8988T (cell line): ENCODE data around the gene AHCY.
A peak's percentile ranks its signal among the peaks of the same experiment; 100 is the strongest.
"Not testable (repeated sequence)": the region's sequence is repeated elsewhere in the genome, so short reads cannot be mapped to it uniquely, and the experiment has no call there.

Source experiments
- DNase-seq: peaks from one replicate; pipeline ENCODE4 v3.0.0; 2011

Gene AHCY

DNA sequence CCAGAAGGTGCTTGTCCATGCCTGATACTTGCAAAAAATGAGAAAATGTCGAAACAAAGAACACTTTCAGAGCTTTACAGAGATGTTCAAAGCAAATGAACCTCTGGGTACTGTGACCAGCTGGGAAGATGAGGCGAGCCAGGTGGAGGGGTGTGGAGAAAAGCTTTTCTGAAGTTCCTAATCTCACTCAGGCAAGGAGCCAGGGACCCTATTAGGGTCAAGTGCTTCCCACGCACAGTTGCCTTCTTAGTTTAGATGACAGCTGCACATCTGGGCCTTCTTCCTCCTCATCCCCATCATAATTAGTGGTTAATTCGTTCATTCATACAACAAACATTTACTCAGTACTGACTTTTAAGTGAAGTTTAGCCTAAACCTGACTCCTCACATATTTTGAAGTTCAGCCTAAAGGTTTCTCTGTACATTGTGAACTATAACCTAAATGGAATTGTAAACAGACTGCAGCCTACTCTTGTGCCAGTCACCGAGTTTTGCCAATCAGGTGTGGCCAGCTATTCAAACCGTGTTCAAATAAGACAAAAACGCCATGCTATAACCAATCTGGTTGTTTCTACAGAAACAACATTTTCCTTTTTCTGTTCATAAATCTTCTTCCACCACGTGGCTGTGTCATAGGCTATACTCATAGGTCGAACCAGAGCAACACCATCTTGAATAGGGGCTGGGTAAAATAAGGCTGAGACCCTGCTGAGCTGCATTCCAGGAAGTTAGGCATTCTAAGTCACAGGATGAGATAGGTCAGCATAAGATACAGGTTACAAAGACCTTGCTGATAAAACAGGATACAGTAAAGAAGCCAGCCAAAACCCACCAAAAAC lies 19.3 kb upstream of the AHCY start:
- no peak for DNase-seq

- DNase-seq, result no peak
Observed at GRCh38 chr20:34320861-34321260, 17.7 kb upstream of the AHCY start.

GRCh38 chr20:34318609-34319443 lies 15.7 kb upstream of the AHCY start:
- no peak for DNase-seq

DNA sequence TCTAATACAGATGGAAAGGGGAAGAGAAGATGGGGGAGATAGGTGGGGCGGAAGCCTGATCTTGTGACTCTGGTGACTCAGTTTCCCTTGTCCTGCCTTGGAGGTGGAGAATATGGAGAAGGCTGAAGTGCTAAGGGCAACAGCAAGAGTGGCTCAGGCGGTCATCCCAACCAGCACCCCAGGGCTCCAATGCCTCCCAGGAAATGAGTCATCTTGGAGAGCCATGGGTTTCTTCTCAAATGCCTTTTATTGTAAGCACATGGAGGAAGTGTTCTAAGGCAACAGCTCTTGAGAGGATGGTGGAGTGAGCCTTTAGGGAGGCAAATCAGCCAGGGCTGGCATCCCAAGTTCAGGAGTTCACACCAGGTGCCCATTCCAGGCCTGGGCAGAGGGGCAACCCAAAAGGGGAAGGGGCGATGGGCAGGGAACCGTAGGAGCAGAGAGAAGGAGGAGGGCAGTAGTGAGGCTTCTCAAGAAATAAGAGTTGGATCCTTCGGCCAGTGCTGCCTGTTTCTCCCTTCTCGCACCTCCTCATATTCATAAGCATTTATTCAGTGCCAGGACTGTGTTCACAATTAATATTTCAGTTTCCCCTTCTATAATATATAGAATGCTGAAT lies 13.2 kb upstream of the AHCY start:
- DNase-seq, result no peak

DNA sequence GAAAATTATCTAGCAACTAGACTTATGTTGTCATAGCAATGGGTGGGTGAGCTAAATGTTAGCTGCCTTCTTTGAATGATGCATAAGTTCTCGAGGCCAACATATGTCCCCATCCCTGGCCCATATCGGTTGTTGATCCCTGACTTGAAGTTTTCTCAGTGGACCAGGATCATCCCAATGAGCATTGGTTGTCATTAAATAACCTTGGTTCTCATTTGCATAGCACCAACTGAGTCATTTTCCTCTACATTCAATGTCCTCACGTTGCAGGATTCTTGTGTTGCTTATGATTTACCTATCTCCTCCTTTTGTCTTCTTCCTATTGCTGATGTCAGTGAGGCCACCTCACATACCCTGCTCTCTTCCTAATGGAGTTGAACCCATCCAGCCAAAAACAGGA lies 12.1 kb upstream of the AHCY start:
- DNase-seq, result no peak

- DNase-seq, result peak; percentile 55
Observed at GRCh38 chr20:34312544-34313217, 9.5 kb upstream of the AHCY start.

DNA sequence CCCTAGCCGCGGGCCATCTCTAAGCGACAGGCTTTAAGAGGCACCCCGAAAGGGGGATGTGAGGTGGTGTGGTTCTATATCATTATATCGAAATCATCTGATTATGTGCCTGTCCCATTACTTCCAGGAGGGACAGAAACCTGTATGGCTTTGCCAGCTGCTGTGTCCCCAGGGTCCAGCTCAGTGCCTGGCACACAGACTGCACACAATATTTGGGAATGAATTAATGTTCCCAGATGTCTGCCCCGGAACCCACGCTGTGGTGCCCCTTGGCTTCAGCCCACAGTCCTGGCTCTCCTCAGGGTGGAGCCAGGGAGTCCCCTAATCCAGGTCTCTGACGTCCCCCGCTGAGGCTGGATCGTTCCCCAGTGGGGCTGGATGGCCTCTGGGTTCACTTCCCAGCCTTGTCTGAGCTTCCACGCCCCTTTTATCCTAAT lies 8.9 kb upstream of the AHCY start:
- no peak for DNase-seq

GRCh38 chr20:34311118-34312023 lies 8.2 kb upstream of the AHCY start:
- DNase-seq, result no peak

DNA sequence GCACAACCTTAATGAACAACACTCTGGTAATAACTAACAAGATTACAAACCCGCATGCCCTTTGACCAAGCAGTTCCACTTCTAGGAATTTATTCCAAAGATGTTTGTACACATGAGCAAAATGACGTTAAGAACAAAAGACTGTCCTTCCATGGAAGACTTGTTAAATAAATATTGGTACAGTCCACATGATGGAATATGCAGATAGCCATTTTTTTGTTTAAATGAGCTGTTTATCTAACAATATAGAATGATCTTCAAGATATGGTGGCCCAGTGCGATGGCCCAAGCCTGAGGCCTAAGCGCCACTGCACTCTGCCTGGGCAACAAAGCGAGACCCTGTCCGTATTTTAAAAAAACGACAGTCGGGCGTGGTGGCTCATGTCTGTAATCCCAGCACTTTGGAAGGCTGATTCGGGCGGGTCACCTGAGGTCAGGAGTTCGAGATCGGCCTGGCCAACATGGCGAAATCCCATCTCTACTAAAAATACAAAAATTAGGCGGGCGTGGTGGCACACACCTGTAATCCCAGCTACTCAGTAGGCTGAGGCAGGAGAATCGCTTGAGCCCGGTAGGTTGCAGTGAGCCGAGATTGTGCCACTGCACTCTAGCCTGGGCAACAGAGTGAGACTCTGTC lies 7.4 kb upstream of the AHCY start:
- DNase-seq, result no peak

- no peak for DNase-seq
Observed at GRCh38 chr20:34309691-34310090, 6.5 kb upstream of the AHCY start.

DNA sequence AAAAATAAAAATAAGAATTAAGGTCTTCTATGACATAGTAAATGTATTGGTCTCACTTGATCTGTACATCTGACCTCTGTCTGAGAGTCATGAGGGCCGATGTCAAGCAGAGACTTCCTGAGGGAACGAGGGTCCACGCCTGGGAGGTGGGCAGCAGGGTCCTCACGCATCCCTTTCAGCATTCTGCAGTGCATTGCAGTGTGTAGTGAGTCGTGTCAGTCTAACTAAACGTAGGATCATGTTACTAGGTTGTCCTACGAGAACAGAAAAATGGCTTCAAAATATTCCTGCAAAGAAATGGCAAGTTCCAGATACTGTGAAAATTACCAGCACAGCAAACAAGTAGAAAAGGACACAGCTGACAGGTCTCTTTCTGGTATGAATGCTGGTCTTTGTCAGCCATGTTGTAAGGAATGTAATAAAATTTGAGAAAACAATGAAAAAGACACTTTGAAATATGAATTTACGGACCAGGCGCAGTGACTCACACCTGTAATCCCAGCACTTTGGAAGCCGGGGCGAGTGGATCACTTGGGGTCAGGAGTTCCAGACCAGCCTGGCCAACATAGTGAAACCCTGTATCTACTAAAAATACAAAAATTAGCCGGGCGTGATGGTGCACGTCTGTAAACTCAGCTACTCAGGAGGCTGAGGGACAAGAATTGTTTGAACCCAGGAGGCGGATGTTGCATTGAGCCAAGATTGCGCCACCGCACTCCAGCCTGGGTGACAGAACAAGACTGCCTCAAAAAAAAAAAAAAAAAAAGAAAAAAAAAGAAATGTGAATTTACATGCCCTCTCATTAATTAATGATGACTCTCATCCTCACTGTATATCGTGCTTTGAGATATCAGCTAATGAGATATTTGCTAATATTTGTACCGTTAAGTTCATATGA lies 2.4 kb upstream of the AHCY start:
- no peak for DNase-seq

DNA sequence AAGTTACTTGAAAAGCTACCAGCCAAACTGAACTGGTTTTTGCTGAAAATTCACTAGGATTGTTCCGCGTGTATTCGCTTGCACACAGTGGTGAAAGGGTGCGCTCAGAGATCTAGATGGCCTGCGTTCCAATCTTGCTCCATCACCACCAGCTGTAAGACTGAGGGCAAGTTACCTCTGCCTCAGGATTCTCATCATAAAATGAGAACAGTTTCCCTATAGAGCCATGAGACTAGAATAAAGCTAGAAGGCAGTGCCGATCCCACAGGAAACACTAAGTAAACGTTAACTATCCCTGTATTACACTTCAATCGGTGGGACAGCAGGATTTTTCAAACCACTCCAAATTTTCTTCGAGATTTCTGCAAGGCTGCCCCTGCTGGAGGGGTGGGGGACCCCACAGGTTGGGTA lies 838 bp downstream of the AHCY start:
- DNase-seq, result no peak

GRCh38 chr20:34301587-34302311 lies 1.4 kb downstream of the AHCY start:
- no peak for DNase-seq

DNA sequence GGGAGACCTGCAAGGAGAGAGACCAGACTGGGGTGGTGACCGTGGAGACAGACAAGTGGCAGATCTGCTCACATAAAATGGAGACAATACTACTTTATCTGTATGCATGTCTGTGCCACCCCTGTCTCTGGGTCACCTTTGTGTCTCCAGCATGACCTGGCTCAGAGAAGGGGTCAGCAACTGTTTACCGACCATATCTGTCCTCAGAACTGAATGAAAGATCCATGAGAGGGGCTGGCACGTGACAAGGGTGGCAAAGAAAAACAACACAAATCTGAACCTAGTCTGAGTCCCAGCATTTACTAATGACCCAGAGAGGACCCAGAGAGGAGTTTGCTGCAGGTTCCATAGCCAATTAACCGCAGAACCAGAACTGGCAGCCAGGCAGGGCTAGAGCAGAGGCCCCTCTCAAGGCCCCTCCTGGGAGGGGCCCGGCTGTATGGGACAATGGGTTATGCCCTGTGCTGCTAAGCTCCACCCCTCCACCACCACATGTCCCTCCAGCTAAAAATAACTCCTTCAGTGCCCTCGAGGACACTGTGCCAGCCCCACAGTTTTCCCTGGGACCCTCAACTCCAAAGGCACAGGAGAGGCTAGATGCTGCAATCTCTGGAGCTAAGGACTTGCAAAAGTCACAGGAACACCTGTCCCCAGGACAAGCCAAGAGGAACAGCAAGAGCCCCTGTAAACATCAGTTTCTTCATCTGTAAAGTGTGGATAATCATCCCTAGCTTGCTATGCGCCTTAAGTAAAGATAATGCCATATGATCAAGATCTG lies 2.2 kb downstream of the AHCY start:
- DNase-seq, result no peak

DNA sequence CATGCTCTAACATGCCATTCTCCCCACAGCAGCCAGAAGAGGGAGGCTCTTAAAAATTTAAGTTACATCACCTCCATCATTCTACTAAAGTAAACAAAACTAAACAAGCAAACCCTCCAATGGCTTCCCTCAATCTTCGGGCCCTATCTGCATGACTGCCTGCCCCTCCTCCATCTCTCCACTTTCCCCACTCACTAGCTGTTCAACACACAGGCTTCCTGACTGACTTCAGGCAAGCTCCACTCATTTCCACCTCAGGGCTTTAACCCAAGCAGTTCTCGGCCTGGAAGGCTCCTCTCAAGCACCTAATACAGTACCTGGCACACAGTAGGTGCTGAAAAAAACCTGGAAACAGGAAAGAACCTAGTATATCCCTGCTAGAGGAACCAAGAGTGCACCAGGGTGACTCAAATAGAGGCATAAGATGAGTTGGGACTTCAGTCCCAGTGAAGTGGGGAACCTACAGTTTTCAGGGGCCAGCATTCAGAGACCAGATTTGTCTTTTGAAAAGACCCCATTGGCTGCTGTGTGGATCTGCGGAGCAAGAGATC lies 2.8 kb downstream of the AHCY start:
- DNase-seq, result no peak

GRCh38 chr20:34299556-34300255 lies 3.4 kb downstream of the AHCY start:
- DNase-seq, result no peak

- DNase-seq, result not testable (repeated sequence)
Observed at GRCh38 chr20:34298294-34298784, 4.8 kb downstream of the AHCY start.

- no peak for DNase-seq
Observed at GRCh38 chr20:34296468-34296867, 6.7 kb downstream of the AHCY start.
